Mesenchymal stem cell (in vitro differentiated cells and primary cell): ENCODE data around the gene ACOT8.

ENCODE experiments used
- DNase-seq: peaks from one replicate; pipeline ENCODE4 v3.0.0-alpha.2; 2013
- H2AFZ ChIP-seq: one replicate; pipeline ENCODE4 v1.6.1; 2013; ENCODE audit warnings: low read depth, mild to moderate bottlenecking, control low read depth, inconsistent platforms, low read length, moderate library complexity
- H2AK5ac ChIP-seq: 2 replicates; pipeline ENCODE4 v1.6.1; 2013; ENCODE audit warnings: low read length, moderate library complexity, mild to moderate bottlenecking, inconsistent platforms; ENCODE audit not compliant: severe bottlenecking
- H2BK120ac ChIP-seq: one replicate; pipeline ENCODE4 v1.6.1; 2013; ENCODE audit warnings: low read depth, mild to moderate bottlenecking, inconsistent platforms, low read length, moderate library complexity
- H2BK12ac ChIP-seq, 2 experiments: one replicate each; pipeline ENCODE4 v1.6.1; 2013; ENCODE audit warnings: inconsistent platforms in 2 of 2, low read length in 2 of 2, mild to moderate bottlenecking in 2 of 2, moderate library complexity in 2 of 2, control low read depth in 1 of 2
- H2BK15ac ChIP-seq: one replicate; pipeline ENCODE4 v1.6.1; 2013; ENCODE audit warnings: mild to moderate bottlenecking, low read depth, inconsistent platforms; ENCODE audit not compliant: poor library complexity, severe bottlenecking
- H2BK5ac ChIP-seq: 2 replicates; pipeline ENCODE4 v1.6.1; 2013; ENCODE audit warnings: low read depth, mild to moderate bottlenecking, low read length, control low read depth, inconsistent platforms; ENCODE audit not compliant: poor library complexity, severe bottlenecking
- H3K14ac ChIP-seq, 2 experiments: one replicate each; pipeline ENCODE4 v1.6.1; 2013; ENCODE audit warnings: inconsistent platforms in 2 of 2, low read length in 2 of 2, control low read depth in 1 of 2, mild to moderate bottlenecking in 1 of 2, moderate library complexity in 1 of 2
- H3K18ac ChIP-seq, 2 experiments: one replicate each; pipeline ENCODE4 v1.6.1; 2013; ENCODE audit warnings: inconsistent platforms in 2 of 2, low read length in 2 of 2, control low read depth in 1 of 2, low read depth in 1 of 2, mild to moderate bottlenecking in 1 of 2
- H3K23ac ChIP-seq, 2 experiments: one replicate each; pipeline ENCODE4 v1.6.1; 2013; ENCODE audit warnings: inconsistent platforms in 2 of 2, low read length in 2 of 2, mild to moderate bottlenecking in 2 of 2, moderate library complexity in 2 of 2, control low read depth in 1 of 2
- H3K27ac ChIP-seq: 2 replicates; pipeline ENCODE4 v1.5.1; 2013; ENCODE audit warnings: mild to moderate bottlenecking, moderate library complexity, low read length, control low read depth, inconsistent platforms; ENCODE audit not compliant: poor library complexity, severe bottlenecking
- H3K27me3 ChIP-seq, 2 experiments: 2 replicates each; pipeline versions ENCODE4 v1.6.1 to v1.7.0; 2013; ENCODE audit warnings: low read length in 2 of 2, mild to moderate bottlenecking in 2 of 2, moderate library complexity in 2 of 2, control low read depth in 1 of 2, inconsistent platforms in 1 of 2; ENCODE audit not compliant: control insufficient read depth in 1 of 2, insufficient read depth in 1 of 2
- H3K36me3 ChIP-seq, 2 experiments: 2 replicates each; pipeline versions ENCODE4 v1.6.1 to v1.7.0; 2013; ENCODE audit warnings: low read length in 2 of 2, control low read depth in 1 of 2, inconsistent platforms in 1 of 2, low read depth in 1 of 2, mild to moderate bottlenecking in 1 of 2; ENCODE audit not compliant: insufficient read depth in 2 of 2, control insufficient read depth in 1 of 2
- H3K4ac ChIP-seq, 2 experiments: one replicate each; pipeline ENCODE4 v1.6.1; 2013; ENCODE audit warnings: inconsistent platforms in 2 of 2, low read length in 2 of 2, mild to moderate bottlenecking in 2 of 2, moderate library complexity in 2 of 2, control low read depth in 1 of 2, low read depth in 1 of 2
- H3K4me1 ChIP-seq: 2 replicates; pipeline ENCODE4 v1.6.1; 2013; ENCODE audit warnings: low read depth, low read length, control low read depth; ENCODE audit not compliant: control insufficient read depth, insufficient read depth
- H3K4me2 ChIP-seq: 2 replicates; pipeline ENCODE4 v1.6.1; 2013; ENCODE audit warnings: low read length, mild to moderate bottlenecking, inconsistent platforms; ENCODE audit not compliant: poor library complexity, severe bottlenecking
- H3K4me3 ChIP-seq, 2 experiments: 2 replicates each; pipeline versions ENCODE4 v1.5.1 to v1.7.0; 2013; ENCODE audit warnings: low read length in 2 of 2, mild to moderate bottlenecking in 2 of 2, control low read depth in 1 of 2, low read depth in 1 of 2; ENCODE audit not compliant: insufficient read depth in 1 of 2
- H3K79me1 ChIP-seq: replicated peaks from 2 replicates; pipeline ENCODE4 v1.6.1; 2013; ENCODE audit warnings: mild to moderate bottlenecking, control low read depth, low read length, inconsistent platforms; ENCODE audit not compliant: poor library complexity, severe bottlenecking
- H3K9ac ChIP-seq: 2 replicates; pipeline ENCODE4 v1.7.0; 2013; ENCODE audit warnings: mild to moderate bottlenecking, low read length, moderate library complexity
- H3K9me3 ChIP-seq: 2 replicates; pipeline ENCODE4 v1.7.0; 2013; ENCODE audit warnings: mild to moderate bottlenecking, low read length; ENCODE audit not compliant: control insufficient read depth
- H4K8ac ChIP-seq: one replicate; pipeline ENCODE4 v1.6.1; 2013; ENCODE audit warnings: inconsistent platforms, mild to moderate bottlenecking, low read length, moderate library complexity
- H4K91ac ChIP-seq: one replicate; pipeline ENCODE4 v1.6.1; 2013; ENCODE audit warnings: mild to moderate bottlenecking, low read length, inconsistent platforms
- WGBS: methylation state at CpG from one replicate; pipeline ENCODE4 v1.1.7; 2013; ENCODE audit warnings: mixed read lengths; 5-methylcytosine and 5-hydroxymethylcytosine counted together

The ACOT8 gene

DNA sequence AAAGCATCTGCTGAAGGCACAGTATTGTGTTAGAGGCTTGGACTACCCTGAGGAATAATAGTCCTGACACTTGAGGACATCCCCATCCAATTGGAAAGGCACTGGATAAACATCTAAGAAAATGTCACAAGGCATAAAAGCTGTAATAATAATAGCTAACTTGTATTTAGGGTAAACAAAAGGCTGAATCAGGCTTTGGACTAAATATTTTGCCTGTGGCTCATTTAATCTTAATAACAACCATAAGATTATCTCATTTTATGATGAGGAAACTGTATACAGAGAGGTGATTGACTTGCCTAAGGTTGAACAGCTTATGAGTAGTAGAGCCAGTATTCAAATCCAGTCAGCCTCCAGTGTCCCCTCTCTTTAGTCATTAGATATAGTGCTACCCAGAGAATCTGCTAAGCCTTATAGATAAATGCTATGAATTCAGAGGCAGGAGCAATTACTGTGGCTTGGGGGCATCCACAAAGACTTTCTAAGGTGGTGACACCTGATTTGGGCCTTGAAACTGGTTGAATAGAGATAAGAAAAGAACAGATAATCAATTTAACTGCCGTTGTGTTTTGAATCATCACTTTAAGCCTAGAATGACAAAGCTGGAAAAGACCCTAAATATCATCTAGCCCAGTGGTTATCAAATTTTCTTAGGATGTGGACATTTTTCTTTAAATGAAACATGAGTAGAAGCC lies 16.4 kb upstream of the ACOT8 start:
- H3K4me2 ChIP-seq = no peak overlapping the region
- no peaks in the 10 kb centered on the region for H3K4me1 ChIP-seq
- no peak overlapping the region for H2AFZ ChIP-seq
- no peak overlapping the region for H2BK15ac ChIP-seq
- H3K23ac ChIP-seq = no peak overlapping the region
- H3K27me3 ChIP-seq = no peaks in the 10 kb centered on the region
- H3K27ac ChIP-seq = no peak overlapping the region
- H3K36me3 ChIP-seq = peaks cover 13 to 23% of the 10 kb centered on the region in 2 experiments
- H3K18ac ChIP-seq = no peak overlapping the region
- H4K8ac ChIP-seq = no peak overlapping the region
- H3K9me3 ChIP-seq = no peaks in the 10 kb centered on the region
- no peak for DNase-seq
- no peak overlapping the region for H3K14ac ChIP-seq
- H2BK120ac ChIP-seq = no peak overlapping the region
- no peak overlapping the region for H3K4me3 ChIP-seq
- H3K9ac ChIP-seq = no peak overlapping the region
- H3K4ac ChIP-seq = no peak overlapping the region
- H3K79me1 ChIP-seq = peaks cover 2% of the 10 kb centered on the region
- no peak overlapping the region for H4K91ac ChIP-seq
- H2BK12ac ChIP-seq = no peak overlapping the region
- no peak overlapping the region for H2BK5ac ChIP-seq
- H2AK5ac ChIP-seq = no peak overlapping the region
- 100% methylated on average over 1 of the region's 1 CpG for WGBS

DNA sequence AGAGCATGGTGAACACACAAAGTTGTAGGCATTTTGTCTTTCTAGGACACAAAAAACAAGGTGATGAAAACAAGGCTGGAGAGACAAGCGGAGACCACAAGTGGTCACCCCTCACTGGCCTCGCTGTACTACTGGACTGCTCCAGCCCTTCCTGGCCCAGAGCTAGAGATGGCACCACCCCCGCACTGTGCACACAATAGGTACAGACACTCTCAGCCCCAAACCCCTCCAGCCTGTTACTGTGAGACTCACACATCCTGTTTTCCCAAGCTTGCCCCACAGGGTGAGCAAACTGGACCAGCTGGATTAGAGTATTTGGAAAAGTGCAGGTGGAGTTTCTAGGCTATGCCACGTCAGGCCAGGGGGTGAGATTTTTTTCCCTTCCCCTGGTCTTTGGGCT lies 15.4 kb upstream of the ACOT8 start:
- Histone ChIP-seq H2BK120ac (no peak overlapping the region), H3K18ac (no peak overlapping the region), H2BK12ac (no peak overlapping the region), H2AK5ac (no peak overlapping the region), H3K9ac (no peak overlapping the region), H4K91ac (no peak overlapping the region), H3K36me3 (peaks cover 10 to 14% of the 10 kb centered on the region in 2 experiments), H2AFZ (no peak overlapping the region), H4K8ac (no peak overlapping the region), H3K27ac (no peak overlapping the region), H3K4me2 (no peak overlapping the region), H3K4ac (no peak overlapping the region), H2BK15ac (no peak overlapping the region), H3K27me3 (no peaks in the 10 kb centered on the region), H3K4me3 (no peak overlapping the region), H3K79me1 (peaks cover 2% of the 10 kb centered on the region), H3K9me3 (no peaks in the 10 kb centered on the region), H3K23ac (no peak overlapping the region), H3K4me1 (no peaks in the 10 kb centered on the region), H2BK5ac (no peak overlapping the region), H3K14ac (no peak overlapping the region)
- 100% methylated on average over 3 of the region's 4 CpGs for WGBS
- DNase-seq = no peak

DNA sequence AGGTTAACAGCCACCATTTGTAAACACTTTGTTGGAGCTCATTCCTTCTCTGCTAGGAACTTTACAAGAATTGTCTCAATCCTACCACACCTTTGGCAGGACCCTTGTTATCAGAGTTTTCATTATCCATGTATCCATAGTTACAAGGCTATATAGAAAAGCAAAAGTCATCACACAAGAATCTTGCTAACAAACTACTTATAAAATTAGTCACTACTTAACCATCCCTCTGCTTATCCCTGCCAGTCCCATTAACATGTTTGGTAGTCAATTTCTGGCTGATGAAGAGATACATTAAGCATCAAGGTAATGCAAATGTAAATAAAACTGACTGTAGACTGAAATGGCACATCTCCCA lies 10.6 kb upstream of the ACOT8 start:
- no peak overlapping the region for H2AFZ ChIP-seq

DNA sequence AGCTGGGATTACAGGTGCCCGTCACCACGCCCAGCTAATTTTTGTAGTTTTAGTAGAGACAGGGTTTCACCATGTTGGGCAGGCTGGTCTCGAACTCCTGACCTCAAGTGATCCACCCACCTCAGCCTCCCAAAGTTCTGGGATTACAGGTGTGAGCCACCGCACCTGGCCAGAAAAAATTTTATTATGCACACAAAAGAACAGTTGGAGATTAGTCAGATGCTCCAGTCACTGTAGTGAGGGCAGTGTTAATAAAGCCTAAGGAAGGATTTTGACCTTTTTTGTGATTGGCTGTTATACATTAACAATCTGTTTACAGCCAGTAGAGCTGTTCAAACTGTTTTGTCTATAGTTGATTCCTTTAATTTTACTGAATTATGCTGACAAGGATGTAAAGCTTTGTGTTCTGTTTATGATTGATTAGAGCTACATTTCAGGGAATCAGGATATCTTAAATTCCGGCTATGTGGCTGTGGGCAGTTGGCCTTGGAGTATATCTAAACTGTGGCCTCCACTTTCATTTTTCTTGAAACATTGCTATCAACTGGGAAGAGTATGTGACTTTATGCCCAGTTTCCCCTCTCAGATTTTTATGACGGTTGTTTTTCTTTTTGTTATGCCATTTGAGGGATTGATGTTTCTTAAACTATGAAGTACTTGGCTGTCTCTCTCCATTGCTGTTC lies 10.1 kb upstream of the ACOT8 start:
- no peak overlapping the region for H3K23ac ChIP-seq
- peaks cover 12% of the 10 kb centered on the region for H3K79me1 ChIP-seq
- no peak overlapping the region for H2BK5ac ChIP-seq
- peak overlapping the region; percentile 65 for H3K27ac ChIP-seq
- no peak overlapping the region for H3K4me2 ChIP-seq
- no peak overlapping the region for H3K4me3 ChIP-seq
- no peaks in the 10 kb centered on the region for H3K9me3 ChIP-seq
- 89% methylated on average over 5 of the region's 6 CpGs for WGBS
- no peak overlapping the region for H2BK120ac ChIP-seq
- no peak overlapping the region for H2AFZ ChIP-seq
- no peak overlapping the region for H2BK15ac ChIP-seq
- peak overlapping the region; percentile 71 for H3K9ac ChIP-seq
- H2BK12ac ChIP-seq = no peak overlapping the region
- H4K91ac ChIP-seq = no peak overlapping the region
- DNase-seq = no peak
- no peak overlapping the region for H3K14ac ChIP-seq
- no peaks in the 10 kb centered on the region for H3K27me3 ChIP-seq
- no peak overlapping the region for H3K18ac ChIP-seq
- no peaks in the 10 kb centered on the region for H3K4me1 ChIP-seq
- no peak overlapping the region for H4K8ac ChIP-seq
- H3K4ac ChIP-seq = no peak overlapping the region
- H3K36me3 ChIP-seq = peaks cover 0 to 4% of the 10 kb centered on the region in 2 experiments
- no peak overlapping the region for H2AK5ac ChIP-seq

More for the DNA sequence above, 10.6 kb upstream of the ACOT8 start:
- H3K23ac ChIP-seq = no peak overlapping the region
- H2AK5ac ChIP-seq = no peak overlapping the region
- H4K91ac ChIP-seq = no peak overlapping the region
- H2BK15ac ChIP-seq = no peak overlapping the region
- DNase-seq = peak; percentile 69
- H3K18ac ChIP-seq = no peak overlapping the region
- peaks cover 0 to 4% of the 10 kb centered on the region in 2 experiments for H3K36me3 ChIP-seq
- peak overlapping the region; percentile 65 for H3K27ac ChIP-seq
- no peak overlapping the region for H3K4me3 ChIP-seq
- H3K9me3 ChIP-seq = no peaks in the 10 kb centered on the region
- H3K9ac ChIP-seq = peak overlapping the region; percentile 71
- H2BK120ac ChIP-seq = no peak overlapping the region
- H3K14ac ChIP-seq = no peak overlapping the region
- H3K4me1 ChIP-seq = no peaks in the 10 kb centered on the region
- H4K8ac ChIP-seq = no peak overlapping the region
- H3K4me2 ChIP-seq = no peak overlapping the region
- peaks cover 10% of the 10 kb centered on the region for H3K79me1 ChIP-seq
- H3K27me3 ChIP-seq = no peaks in the 10 kb centered on the region
- no peak overlapping the region for H3K4ac ChIP-seq
- H2BK5ac ChIP-seq = no peak overlapping the region
- no peak overlapping the region for H2BK12ac ChIP-seq
